SH-SY5Y (cell line): ENCODE results near the gene FAM3C.

ENCODE experiments used
- GATA2 ChIP-seq: IDR thresholded peaks from 2 replicates; pipeline ENCODE4 v1.6.1; 2011; ENCODE audit warnings: mild to moderate bottlenecking, low read depth, low read length
- GATA3 ChIP-seq: IDR thresholded peaks from 2 replicates; pipeline ENCODE4 v1.6.1; 2011; ENCODE audit warnings: low read depth, mild to moderate bottlenecking, low read length, moderate library complexity

- no peak for TF ChIP-seq GATA2
- no peak for TF ChIP-seq GATA3
Observed at GRCh38 chr7:121304102-121304658, 91.9 kb downstream of the FAM3C start.
